Urothelium cell line (cell line): ENCODE results near the gene CYSTM1.
"Not testable (repeated sequence)": the region's sequence is repeated elsewhere in the genome, so short reads cannot be mapped to it uniquely, and the experiment has no call there.

Source experiments
- DNase-seq: peaks from one replicate; pipeline ENCODE4 v3.0.0; 2011; ENCODE audit warnings: low spot score, mixed read lengths
- FAIRE-seq: peaks from 2 replicates; lab custom pipeline; 2011; peaks lifted over from hg19 to GRCh38; lab: Jason Lieb, UNC

CYSTM1 gene

GRCh38 chr5:140175367-140176030 is 511 bp downstream of the CYSTM1 start:
- FAIRE-seq = no peak
- peak; percentile 73 for DNase-seq

GRCh38 chr5:140176031-140176387 is 1.0 kb downstream of the CYSTM1 start:
- FAIRE-seq (no peak), DNase-seq (no peak)

- no peak for DNase-seq
- no peak for FAIRE-seq
Observed at GRCh38 chr5:140178086-140178410, 3.1 kb downstream of the CYSTM1 start.

GRCh38 chr5:140178482-140179116 is 3.6 kb downstream of the CYSTM1 start:
- FAIRE-seq (no peak), DNase-seq (no peak)

GRCh38 chr5:140181002-140181483 is 6.1 kb downstream of the CYSTM1 start:
- no peak for FAIRE-seq

GRCh38 chr5:140181525-140181924 is 6.5 kb downstream of the CYSTM1 start:
- FAIRE-seq (no peak), DNase-seq (no peak)

More at GRCh38 chr5:140181002-140181483, 6.1 kb downstream of the CYSTM1 start:
- no peak for DNase-seq

- FAIRE-seq (no peak), DNase-seq (no peak)
Observed at GRCh38 chr5:140182075-140182711, 7.2 kb downstream of the CYSTM1 start.

- no peak for FAIRE-seq
- no peak for DNase-seq
Observed at GRCh38 chr5:140182803-140183367, 7.9 kb downstream of the CYSTM1 start.

- FAIRE-seq (no peak), DNase-seq (no peak)
Observed at GRCh38 chr5:140185409-140185808, 10.4 kb downstream of the CYSTM1 start.

- FAIRE-seq (no peak), DNase-seq (no peak)
Observed at GRCh38 chr5:140186267-140186671, 11.3 kb downstream of the CYSTM1 start.

GRCh38 chr5:140189253-140189652 is 14.3 kb downstream of the CYSTM1 start:
- no peak for FAIRE-seq
- no peak for DNase-seq

- DNase-seq (no peak), FAIRE-seq (no peak)
Observed at GRCh38 chr5:140189977-140190871, 15.2 kb downstream of the CYSTM1 start.

- FAIRE-seq (no peak), DNase-seq (no peak)
Observed at GRCh38 chr5:140190872-140191218, 15.9 kb downstream of the CYSTM1 start.

- FAIRE-seq = no peak
- no peak for DNase-seq
Observed at GRCh38 chr5:140192715-140193430, 17.9 kb downstream of the CYSTM1 start.

GRCh38 chr5:140194662-140195061 is 19.7 kb downstream of the CYSTM1 start:
- no peak for DNase-seq

GRCh38 chr5:140196115-140196814 is 21.3 kb downstream of the CYSTM1 start:
- DNase-seq = no peak
- FAIRE-seq = no peak

More at GRCh38 chr5:140194662-140195061, 19.7 kb downstream of the CYSTM1 start:
- no peak for FAIRE-seq

GRCh38 chr5:140197023-140197422 is 22.0 kb downstream of the CYSTM1 start:
- FAIRE-seq (no peak), DNase-seq (no peak)

- not testable (repeated sequence) for FAIRE-seq
Observed at GRCh38 chr5:140198915-140199314, 23.9 kb downstream of the CYSTM1 start.

GRCh38 chr5:140202078-140202477 is 27.1 kb downstream of the CYSTM1 start:
- FAIRE-seq = no peak
- DNase-seq = no peak

More at GRCh38 chr5:140198915-140199314, 23.9 kb downstream of the CYSTM1 start:
- DNase-seq = not testable (repeated sequence)

- FAIRE-seq = no peak
- no peak for DNase-seq
Observed at GRCh38 chr5:140202610-140203009, 27.6 kb downstream of the CYSTM1 start.
